ENCODE data around the gene ZNF280B.

GRCh38 chr22:22513619-22514018 is 5.1 kb upstream of the ZNF280B start:
- TF ChIP-seq CTCF (IDR thresholded peaks at IDR 0.05) (no peak), POLR2A (IDR thresholded peaks at IDR 0.05) (no peak)
